BLaER1 treated with 17β-estradiol and CSF1 and Interleukin-3, amounts not matched to agents 10 nM and 100 nM (cell line): ENCODE measurements around the gene BECN2.

ENCODE experiments used
- H3K27ac ChIP-seq, 11 experiments: shearing (Covaris generic); formaldehyde crosslinking; 2 replicates each; pipeline ENCODE4 v1.8.1; 2022
- H3K27me3 ChIP-seq, 11 experiments: shearing (Covaris generic); formaldehyde crosslinking; 2 replicates each; pipeline ENCODE4 v1.8.1; 2022
- H3K36me3 ChIP-seq, 11 experiments: shearing (Covaris generic); formaldehyde crosslinking; 2 replicates each; pipeline ENCODE4 v1.8.1; 2022
- H3K4me1 ChIP-seq, 10 experiments: shearing (Covaris generic); formaldehyde crosslinking; 2 replicates each; pipeline ENCODE4 v1.8.1; 2022
- H3K4me2 ChIP-seq, 11 experiments: shearing (Covaris generic); formaldehyde crosslinking; 2 replicates each; pipeline ENCODE4 v1.8.1; 2022
- H3K4me3 ChIP-seq, 10 experiments: shearing (Covaris generic); formaldehyde crosslinking; 2 replicates each; pipeline ENCODE4 v1.8.1; 2022
- H3K9ac ChIP-seq, 11 experiments: shearing (Covaris generic); formaldehyde crosslinking; 2 replicates each; pipeline ENCODE4 v1.8.1; 2022
- H3K9me3 ChIP-seq, 11 experiments: shearing (Covaris generic); formaldehyde crosslinking; replicated peaks in 1 of 11; 2 replicates each; pipeline ENCODE4 v1.8.1; 2022
- H4K20me1 ChIP-seq, 11 experiments: shearing (Covaris generic); formaldehyde crosslinking; 2 replicates each; pipeline ENCODE4 v1.8.1; 2022
- Cebpa-rat ChIP-seq, 11 experiments: shearing (Covaris generic); IDR thresholded peaks; 2 replicates each; pipeline ENCODE4 v1.8.1; 2022

Gene BECN2

DNA sequence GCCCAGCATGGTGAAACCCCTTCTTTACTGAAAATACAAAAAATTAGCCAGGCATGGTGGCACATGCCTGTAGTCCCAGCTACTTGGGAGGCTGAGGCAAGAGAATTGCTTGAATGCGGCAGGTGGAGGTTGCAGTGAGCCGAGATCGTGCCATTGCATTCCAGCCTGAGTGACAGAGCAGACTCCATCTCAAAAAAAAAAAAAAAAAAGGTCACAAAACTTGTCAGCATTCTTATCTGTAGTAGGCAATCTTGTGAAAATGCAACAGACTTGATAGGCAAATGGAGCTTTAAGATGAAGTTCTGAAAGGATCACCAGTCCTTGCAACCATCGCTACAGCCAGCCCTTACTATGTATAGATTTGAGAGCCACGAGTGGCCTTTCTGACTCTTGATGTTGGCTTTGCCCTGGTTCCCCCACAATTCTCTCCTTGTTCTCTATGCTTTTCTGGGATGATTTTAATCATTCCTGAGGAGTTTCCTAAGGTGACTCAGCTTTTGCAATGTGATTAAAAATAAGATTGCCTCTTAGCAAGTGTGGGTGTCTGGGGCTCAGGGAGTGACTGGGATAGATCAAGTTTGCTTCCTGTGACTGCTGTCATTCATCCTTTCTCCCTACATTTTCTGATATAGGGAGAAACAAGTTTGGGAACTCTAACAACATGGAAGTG lies 48.4 kb downstream of the BECN2 start:
- H4K20me1 ChIP-seq, result no peaks in the 10 kb centered on the region
- no peaks in the 10 kb centered on the region for H3K27me3 ChIP-seq
- no peaks in the 10 kb centered on the region for H3K36me3 ChIP-seq
- no peak overlapping the region for H3K4me2 ChIP-seq
- H3K9me3 ChIP-seq, result no peaks in the 10 kb centered on the region
- TF ChIP-seq Cebpa-rat (IDR thresholded peaks at IDR 0.05), result no peak
- no peak overlapping the region for H3K27ac ChIP-seq
- peaks cover 0 to 5% (median 0%) of the 10 kb centered on the region in 10 experiments; a peak in 2 of 20 replicates for H3K4me1 ChIP-seq
- H3K4me3 ChIP-seq, result no peak overlapping the region
- no peak overlapping the region for H3K9ac ChIP-seq

- H3K9ac ChIP-seq, result no peak overlapping the region
- no peaks in the 10 kb centered on the region for H4K20me1 ChIP-seq
- H3K4me3 ChIP-seq, result no peak overlapping the region
- no peak overlapping the region for H3K4me2 ChIP-seq
- no peaks in the 10 kb centered on the region for H3K9me3 ChIP-seq
- no peak for TF ChIP-seq Cebpa-rat (IDR thresholded peaks at IDR 0.05)
- peaks cover 0 to 5% (median 0%) of the 10 kb centered on the region in 10 experiments; a peak in 6 of 20 replicates for H3K4me1 ChIP-seq
- no peaks in the 10 kb centered on the region for H3K27me3 ChIP-seq
- H3K27ac ChIP-seq, result no peak overlapping the region
- H3K36me3 ChIP-seq, result no peaks in the 10 kb centered on the region
Observed at GRCh38 chr1:242006976-242007375, 49.4 kb downstream of the BECN2 start.
